Stimulated activated CD8-positive, alpha-beta memory T cell treated with anti-CD3 and anti-CD28 coated beads, Interleukin-15, amount 100 ng/mL, for 1 hour (primary cell): ENCODE results near the gene MSLN.
"Not testable (repeated sequence)": the region's sequence is repeated elsewhere in the genome, so short reads cannot be mapped to it uniquely, and the experiment has no call there.

Source experiments
- DNase-seq: peaks from one replicate; pipeline ENCODE4 v3.0.0-alpha.2; 2020; ENCODE audit warnings: low read depth

The MSLN gene

DNA sequence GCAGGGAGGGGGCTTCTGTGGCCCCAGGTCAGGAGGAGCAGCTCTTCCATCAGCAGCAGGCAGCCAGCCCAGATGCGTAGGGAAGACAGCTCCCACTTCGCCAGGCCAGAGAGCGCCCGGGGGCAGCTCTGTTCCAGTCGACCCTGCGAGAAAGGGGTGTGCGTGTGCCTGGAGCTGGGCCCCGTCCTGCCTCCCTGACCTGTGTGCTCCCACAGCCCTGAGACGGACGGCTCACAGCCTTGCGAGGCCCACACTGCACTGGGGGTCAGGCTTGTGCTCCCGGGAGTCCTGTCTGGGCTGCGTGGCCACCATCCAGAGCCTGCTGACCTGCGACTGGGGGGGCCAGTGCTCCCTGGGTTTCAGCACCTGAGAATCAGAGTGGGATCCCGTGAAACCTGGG lies 469 bp upstream of the MSLN start:
- no peak for DNase-seq

DNA sequence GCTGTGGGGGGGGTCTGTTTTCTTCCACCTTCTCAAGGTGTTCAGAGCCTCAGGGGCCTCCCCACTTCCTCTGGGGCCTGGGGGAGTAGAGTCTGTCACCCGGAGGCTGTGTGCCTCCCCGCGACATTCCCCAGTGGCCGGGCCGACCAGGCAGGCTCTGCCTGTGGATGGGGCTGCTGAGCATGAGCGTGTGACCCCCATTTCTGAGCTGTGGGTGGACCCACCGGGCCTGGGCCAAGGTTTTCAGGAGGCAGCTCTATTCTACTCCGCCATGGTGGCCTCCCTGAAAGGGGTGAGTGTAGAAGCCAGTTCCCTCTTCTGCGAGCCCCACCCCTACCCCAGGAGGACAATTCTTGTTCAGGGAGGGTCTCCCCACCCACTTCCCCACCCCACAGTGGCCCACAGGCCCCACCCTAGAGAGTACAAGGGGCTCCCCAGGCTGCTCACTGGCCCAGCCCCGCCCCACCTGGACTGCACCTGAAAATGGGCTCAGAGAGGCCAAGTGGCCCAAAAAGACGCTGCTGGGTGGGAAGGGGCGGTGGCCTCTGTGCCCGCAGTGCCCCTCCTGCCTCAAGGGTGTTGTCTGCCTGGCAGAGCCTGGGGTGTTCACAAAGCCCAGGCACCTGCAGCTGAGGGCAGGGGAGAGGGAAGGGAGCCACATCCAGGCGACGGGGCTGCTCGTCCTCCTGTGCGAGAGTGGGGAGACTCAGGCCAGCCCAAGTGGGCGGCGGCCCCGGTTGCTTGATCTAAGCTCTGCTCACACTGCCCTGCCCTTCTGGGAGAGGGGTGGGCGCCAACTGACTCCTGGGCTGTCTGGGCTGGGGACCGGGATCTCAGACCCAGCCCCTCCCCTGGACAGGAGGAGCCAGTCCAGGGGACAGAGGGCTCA lies 1.3 kb downstream of the MSLN start:
- no peak for DNase-seq

DNA sequence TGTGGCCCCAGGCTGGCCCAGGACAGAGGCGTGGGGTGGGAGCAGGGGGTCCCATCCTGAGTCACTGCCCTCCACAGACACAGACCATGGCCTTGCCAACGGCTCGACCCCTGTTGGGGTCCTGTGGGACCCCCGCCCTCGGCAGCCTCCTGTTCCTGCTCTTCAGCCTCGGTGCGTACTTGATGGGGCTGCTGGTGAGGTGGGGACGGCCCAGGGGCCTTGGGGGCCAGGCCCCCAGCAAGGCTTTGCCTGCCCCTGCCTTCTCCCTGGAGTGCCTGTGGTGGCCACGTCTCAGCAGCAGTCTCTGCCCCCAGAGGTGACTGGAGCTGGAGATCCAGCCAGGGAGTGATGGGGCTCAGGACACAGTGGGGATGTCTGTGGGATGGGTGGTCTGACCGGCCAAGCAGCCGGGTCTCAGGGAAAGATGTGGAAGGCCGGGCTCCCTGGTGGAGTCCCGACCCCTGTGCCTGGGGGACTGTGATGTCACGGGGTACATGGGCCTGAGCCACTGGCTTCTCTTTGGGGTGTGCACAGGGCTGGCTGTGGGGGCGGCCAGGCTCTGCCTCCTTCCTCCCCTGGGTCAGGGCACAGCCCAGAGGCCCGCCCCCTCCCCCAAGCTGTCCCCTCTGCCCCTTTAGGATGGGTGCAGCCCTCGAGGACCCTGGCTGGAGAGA lies 2.2 kb downstream of the MSLN start:
- DNase-seq = no peak

- DNase-seq = no peak
These were observed 3.0 kb downstream of the MSLN start for GRCh38 chr16:763369-764183.

GRCh38 chr16:764184-764750 lies 3.7 kb downstream of the MSLN start:
- DNase-seq = no peak

- no peak for DNase-seq
These were observed 4.4 kb downstream of the MSLN start for GRCh38 chr16:764848-765487.

DNA sequence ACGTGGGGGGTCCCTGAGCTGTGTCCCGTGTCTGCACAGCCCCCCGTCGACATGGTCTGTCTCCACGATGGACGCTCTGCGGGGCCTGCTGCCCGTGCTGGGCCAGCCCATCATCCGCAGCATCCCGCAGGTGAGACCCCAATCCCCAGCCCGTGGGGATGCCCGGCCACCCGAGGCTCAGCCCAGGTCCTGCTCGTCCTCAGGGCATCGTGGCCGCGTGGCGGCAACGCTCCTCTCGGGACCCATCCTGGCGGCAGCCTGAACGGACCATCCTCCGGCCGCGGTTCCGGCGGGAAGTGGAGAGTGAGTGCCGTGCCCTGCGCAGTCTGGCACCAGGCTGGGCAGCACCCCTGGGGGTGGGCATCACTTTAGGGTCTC lies 4.9 kb downstream of the MSLN start:
- no peak for DNase-seq

- no peak for DNase-seq
These were observed 5.7 kb downstream of the MSLN start for GRCh38 chr16:766008-766819.

DNA sequence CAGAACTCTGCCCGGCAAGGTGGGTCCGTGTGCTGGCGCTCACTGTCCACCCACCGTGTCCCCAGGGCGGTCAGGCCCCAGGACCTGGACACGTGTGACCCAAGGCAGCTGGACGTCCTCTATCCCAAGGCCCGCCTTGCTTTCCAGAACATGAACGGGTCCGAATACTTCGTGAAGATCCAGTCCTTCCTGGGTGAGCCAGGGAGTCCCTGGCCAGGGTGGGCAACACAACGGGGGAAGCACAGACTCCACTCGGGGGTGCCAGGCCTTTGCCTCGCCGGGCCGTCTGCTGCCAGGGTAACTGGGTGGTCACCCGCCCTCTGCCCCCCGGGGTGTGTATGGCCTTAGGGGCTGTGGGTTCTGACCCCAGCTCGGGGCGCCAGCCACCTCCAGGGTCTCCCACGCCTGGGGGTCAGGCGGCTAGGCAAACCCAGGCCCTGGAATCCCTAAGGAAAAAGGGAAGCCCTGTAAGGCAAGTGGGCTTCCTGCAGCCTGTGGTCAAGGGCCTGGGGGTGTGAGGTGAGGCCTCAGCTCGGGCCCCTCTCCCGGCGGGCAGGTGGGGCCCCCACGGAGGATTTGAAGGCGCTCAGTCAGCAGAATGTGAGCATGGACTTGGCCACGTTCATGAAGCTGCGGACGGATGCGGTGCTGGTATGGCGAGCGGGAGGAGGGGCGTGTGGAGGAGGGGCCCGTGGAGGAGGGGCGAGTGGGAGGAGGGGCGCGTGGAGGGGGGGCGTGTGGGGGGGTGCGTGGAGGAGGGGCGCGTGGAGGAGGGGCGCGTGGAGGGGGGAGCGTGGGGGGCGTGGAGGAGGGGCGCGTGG lies 6.5 kb downstream of the MSLN start:
- DNase-seq = no peak

- DNase-seq = no peak
These were observed 7.3 kb downstream of the MSLN start for GRCh38 chr16:767743-768235.

DNA sequence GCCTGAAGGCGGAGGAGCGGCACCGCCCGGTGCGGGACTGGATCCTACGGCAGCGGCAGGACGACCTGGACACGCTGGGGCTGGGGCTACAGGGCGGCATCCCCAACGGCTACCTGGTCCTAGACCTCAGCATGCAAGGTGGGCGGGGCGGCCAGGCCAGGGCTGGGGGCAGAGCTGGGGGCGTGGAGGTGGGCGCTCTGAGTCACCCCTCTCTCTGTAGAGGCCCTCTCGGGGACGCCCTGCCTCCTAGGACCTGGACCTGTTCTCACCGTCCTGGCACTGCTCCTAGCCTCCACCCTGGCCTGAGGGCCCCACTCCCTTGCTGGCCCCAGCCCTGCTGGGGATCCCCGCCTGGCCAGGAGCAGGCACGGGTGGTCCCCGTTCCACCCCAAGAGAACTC lies 7.9 kb downstream of the MSLN start:
- no peak for DNase-seq

DNA sequence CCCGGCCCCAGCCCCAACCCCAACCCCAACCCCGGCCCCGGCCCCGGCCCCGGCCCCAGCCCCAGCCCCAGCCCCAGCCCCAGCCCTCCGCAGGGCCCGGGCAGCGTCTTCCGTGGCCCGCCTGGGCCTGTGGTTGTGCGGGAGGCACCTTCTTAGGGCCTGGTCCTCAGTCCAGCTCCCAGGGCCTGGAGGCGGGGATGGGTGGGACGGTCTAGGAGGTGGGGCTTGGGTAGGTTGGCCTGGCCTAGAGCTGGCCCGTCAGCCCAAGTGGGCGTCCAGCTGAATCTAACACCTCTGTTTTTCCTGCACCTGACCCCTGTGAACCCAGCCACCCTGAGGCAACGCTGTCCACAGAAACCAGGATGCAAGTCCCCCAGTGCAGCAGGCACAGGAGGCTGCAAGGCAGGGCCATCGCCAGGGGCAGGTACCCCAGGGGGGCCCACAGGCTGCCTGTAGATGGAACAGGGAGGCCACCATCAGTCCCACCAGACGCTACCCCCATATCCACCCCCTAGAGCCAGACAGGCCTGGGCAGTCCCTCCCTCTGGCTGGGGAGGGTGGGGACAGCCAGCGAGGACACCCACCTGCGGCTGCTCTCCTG lies 8.8 kb downstream of the MSLN start:
- no peak for DNase-seq

- DNase-seq = no peak
These were observed 9.4 kb downstream of the MSLN start for GRCh38 chr16:769934-770333.

GRCh38 chr16:770411-770810 lies 9.9 kb downstream of the MSLN start:
- no peak for DNase-seq

DNA sequence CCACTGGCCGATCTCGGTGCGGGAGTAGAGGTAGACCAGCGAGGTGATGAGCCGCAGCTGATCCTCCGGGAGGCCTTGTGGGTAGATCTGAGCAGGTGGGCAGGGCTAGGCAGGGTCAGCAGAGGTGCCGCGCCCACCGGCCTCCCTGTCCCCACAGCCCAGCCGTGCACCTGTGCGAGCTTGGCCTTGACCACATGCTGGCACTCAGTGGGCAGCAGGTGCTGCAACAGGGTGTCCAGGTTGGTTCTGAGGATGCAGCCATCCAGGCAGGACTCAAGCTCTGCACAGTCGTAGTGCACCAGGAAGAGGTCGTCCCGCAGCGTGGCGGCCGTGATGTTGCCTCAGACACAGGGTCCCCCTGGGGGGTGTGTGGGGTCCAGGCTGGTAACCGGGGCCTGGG lies 12.4 kb downstream of the MSLN start:
- DNase-seq = no peak

DNA sequence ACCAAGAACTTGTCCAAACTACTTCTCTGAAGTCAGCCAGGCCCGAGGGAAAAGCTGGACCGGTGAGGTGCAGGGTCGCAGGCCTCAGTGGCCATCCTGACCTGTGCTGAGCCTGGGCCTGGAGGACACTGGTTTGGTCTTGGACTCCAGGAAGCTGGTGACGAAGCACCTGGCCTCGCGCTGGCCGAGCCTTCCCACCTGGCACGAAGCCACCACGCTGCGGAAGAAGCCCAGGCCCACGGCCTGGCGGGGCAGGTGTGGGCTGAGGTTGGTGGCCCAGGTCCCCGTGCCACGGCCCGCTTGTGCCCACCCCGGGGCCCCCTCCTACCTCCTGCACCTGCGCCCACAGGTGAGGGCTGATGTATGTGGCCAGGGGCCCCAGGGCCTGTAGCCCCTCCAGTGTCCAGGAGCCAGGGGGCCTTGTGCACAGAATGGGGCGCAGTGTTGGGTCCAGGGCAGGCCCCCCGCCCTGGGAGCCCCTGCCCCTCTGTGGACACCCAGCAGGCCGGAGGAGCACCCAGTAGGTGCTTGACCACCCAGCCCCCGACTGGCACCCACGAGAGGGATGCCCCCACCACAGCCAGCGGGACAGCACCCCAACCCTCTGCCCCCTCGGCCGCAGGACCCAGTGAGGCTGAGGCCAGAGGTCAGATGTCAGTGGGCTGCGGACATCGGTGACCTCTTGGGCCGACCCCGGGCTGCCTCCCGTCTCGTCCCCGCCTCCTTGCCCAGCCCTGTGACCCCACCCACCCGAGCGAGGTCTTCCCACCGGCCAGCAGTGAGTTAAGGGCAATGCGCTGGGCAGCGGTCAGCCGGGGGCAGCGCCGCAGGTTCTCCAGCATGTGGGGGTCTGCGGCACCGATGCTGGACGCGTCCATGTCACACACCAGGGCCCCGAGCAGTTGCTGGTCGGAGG lies 13.8 kb downstream of the MSLN start:
- DNase-seq = no peak

DNA sequence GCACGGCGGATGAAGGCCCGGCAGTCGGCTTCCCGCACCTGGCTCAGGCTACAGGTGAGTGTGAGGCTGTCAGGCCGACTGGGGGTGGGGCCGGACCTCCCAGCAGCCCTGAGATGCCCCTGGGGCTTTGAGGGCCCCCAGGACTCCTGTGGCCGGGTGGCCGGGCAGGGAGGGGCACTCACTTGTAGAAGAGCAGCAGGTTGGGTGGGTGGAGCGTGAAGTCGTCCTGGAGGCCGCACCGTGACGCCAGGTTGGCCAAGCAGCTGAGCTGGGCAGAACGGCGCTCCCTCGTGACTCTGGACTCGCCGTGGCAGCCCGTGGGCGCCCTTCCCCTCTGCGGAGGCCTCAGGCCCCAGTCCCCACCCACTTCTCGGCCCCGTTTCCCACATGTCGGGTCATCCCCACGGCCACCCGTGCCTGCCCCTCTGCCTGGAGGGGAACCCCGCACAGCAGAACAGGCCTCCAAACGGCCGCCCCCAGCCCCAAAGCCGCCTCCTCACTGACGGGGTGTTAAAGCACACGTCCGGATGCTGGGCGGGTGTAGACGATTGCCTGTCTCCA lies 14.8 kb downstream of the MSLN start:
- DNase-seq = no peak

GRCh38 chr16:776298-776697 lies 15.8 kb downstream of the MSLN start:
- not testable (repeated sequence) for DNase-seq
